Measurements from ENCODE around the gene THBS2. TPM values are rescaled to one million over a fixed set of nuclear protein-coding genes. Genes with fewer than 3 reads are reported as not detected.

Gene THBS2
- total RNA-seq, 3 donors from 2014 or later (not counting 1 experiment from before 2014, with no cell fraction given), result not detected

DNA sequence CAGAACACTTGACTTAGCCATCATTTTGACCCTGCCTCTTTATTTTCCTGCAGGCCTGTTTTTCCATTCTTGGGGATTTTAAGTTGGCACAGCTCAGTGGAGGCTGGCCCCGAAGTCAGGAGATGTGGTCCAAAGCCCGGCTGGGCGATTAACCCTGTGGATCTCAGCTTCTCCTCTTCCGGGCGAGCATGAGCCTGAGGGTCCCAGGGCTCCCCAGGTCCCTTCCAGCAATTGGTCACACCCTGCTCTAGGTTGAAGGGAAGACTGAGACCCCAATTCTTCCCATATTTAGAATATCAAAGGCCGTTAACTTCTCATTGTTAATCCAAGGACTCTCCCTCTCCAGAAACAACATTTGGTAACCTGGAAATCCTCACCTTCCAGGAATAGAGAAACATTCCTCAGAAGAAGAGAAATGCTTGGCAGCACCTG is 2.3 kb downstream of the THBS2 start:
- no peaks in the 10 kb centered on the region for H3K9me3 ChIP-seq (ENCODE audit: control insufficient read depth, insufficient read depth, low read length)
- peaks cover 44 to 70% of the 10 kb centered on the region in 2 donors for H3K27me3 Mint-ChIP-seq (ENCODE audit: low read depth in 2 of 2)
- WGBS (ENCODE audit: insufficient coverage), result 53% methylated on average over 6 of the region's 6 CpGs
- intact Hi-C loops (cut with micrococcal nuclease), result no loop called here
- TF ChIP-seq, protein P1, sequence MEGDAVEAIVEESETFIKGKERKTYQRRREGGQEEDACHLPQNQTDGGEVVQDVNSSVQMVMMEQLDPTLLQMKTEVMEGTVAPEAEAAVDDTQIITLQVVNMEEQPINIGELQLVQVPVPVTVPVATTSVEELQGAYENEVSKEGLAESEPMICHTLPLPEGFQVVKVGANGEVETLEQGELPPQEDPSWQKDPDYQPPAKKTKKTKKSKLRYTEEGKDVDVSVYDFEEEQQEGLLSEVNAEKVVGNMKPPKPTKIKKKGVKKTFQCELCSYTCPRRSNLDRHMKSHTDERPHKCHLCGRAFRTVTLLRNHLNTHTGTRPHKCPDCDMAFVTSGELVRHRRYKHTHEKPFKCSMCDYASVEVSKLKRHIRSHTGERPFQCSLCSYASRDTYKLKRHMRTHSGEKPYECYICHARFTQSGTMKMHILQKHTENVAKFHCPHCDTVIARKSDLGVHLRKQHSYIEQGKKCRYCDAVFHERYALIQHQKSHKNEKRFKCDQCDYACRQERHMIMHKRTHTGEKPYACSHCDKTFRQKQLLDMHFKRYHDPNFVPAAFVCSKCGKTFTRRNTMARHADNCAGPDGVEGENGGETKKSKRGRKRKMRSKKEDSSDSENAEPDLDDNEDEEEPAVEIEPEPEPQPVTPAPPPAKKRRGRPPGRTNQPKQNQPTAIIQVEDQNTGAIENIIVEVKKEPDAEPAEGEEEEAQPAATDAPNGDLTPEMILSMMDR (IDR thresholded peaks at IDR 0.05), result no peak
- ATAC-seq (no peak), DNase-seq (no peak)
- H3K4me3 Mint-ChIP-seq, result no peak overlapping the region
- H3K4me1 Mint-ChIP-seq, result peaks cover 7 to 10% of the 10 kb centered on the region in 2 donors
- no peak overlapping the region for H3K27ac ChIP-seq (ENCODE audit: low read length)
- H3K4me3 ChIP-seq (ENCODE audit: low read length), result no peak overlapping the region
- peaks cover 8% of the 10 kb centered on the region for H3K36me3 Mint-ChIP-seq
- H3K27ac Mint-ChIP-seq, result no peak overlapping the region
- peaks cover 5% of the 10 kb centered on the region for H3K4me1 ChIP-seq (ENCODE audit: control insufficient read depth, insufficient read depth, low read length)
- no peaks in the 10 kb centered on the region for H3K36me3 ChIP-seq (ENCODE audit: control insufficient read depth, insufficient read depth, low read length)
- peaks cover 0 to 2% of the 10 kb centered on the region in 2 donors for H3K9me3 Mint-ChIP-seq
- peaks cover 11% of the 10 kb centered on the region for H3K27me3 ChIP-seq (ENCODE audit: control insufficient read depth, insufficient read depth, low read length)

DNA sequence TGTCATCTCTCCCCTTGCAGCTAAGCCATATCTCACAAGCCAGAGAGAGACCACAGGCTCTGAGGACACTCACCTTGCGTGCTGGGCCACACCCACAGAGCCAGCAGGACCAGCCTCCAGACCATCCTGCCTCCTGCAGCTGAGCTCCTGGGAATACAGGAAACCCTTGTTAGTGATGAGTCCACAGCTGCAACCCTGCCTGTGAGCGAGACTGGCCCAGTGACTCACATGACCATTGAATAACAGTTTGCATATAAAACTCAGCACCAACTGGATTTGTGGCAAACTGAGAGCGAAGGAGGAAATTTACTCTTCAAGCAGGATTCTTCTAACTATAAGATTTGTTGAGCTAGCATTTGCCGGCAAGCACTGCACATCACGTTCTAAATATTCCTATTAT is 3.0 kb downstream of the THBS2 start:
- TF ChIP-seq, protein P1 (IDR thresholded peaks at IDR 0.05), result no peak
- DNase-seq (no peak), ATAC-seq (no peak)
- Mint-ChIP-seq H3K9me3 (peaks cover 0 to 2% of the 10 kb centered on the region in 2 donors), H3K4me3 (no peak overlapping the region), H3K27ac (no peak overlapping the region), H3K4me1 (peaks cover 7 to 10% of the 10 kb centered on the region in 2 donors), H3K36me3 (peaks cover 8% of the 10 kb centered on the region), H3K27me3 (ENCODE audit: low read depth in 2 of 2) (peaks cover 36 to 62% of the 10 kb centered on the region in 2 donors)
- Histone ChIP-seq H3K4me3 (ENCODE audit: low read length) (no peak overlapping the region), H3K9me3 (ENCODE audit: control insufficient read depth, insufficient read depth, low read length) (no peaks in the 10 kb centered on the region), H3K4me1 (ENCODE audit: control insufficient read depth, insufficient read depth, low read length) (peaks cover 5% of the 10 kb centered on the region), H3K27ac (ENCODE audit: low read length) (no peak overlapping the region), H3K27me3 (ENCODE audit: control insufficient read depth, insufficient read depth, low read length) (peaks cover 11% of the 10 kb centered on the region), H3K36me3 (ENCODE audit: control insufficient read depth, insufficient read depth, low read length) (no peaks in the 10 kb centered on the region)
- WGBS (ENCODE audit: insufficient coverage), result 73% methylated on average over 5 of the region's 5 CpGs
- intact Hi-C loops (cut with micrococcal nuclease), result no loop called here

DNA sequence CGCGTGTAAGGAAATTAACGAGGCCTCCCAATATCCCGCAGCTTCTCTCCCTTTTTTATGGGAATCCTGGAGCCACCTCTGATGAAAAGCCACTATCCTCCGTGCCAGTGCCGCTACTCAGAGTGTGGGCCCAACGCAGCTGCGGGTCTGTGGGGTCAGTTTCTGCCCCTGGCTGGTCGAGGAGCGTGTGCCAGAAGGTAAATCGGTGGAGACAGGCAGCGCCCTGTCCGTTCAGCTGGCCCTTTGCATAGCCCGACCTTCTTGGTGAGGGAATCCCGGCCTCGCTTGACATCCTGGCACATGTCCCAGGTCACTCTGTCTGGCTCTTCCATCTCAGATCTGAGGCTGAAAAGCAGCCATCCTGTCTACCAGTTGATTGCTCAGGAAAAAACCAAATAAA is 4.6 kb downstream of the THBS2 start:
- WGBS (ENCODE audit: insufficient coverage), result 93% methylated on average over 16 of the region's 16 CpGs
- intact Hi-C loops (cut with micrococcal nuclease), result no loop called here
- Mint-ChIP-seq H3K27me3 (ENCODE audit: low read depth in 2 of 2) (peaks cover 26 to 46% of the 10 kb centered on the region in 2 donors), H3K36me3 (peaks cover 8% of the 10 kb centered on the region), H3K27ac (no peak overlapping the region), H3K4me3 (no peak overlapping the region), H3K9me3 (peaks cover 0 to 2% of the 10 kb centered on the region in 2 donors), H3K4me1 (peaks cover 7 to 10% of the 10 kb centered on the region in 2 donors)
- Histone ChIP-seq H3K27ac (ENCODE audit: low read length) (no peak overlapping the region), H3K4me3 (ENCODE audit: low read length) (no peak overlapping the region), H3K27me3 (ENCODE audit: control insufficient read depth, insufficient read depth, low read length) (peaks cover 10% of the 10 kb centered on the region), H3K4me1 (ENCODE audit: control insufficient read depth, insufficient read depth, low read length) (peaks cover 5% of the 10 kb centered on the region), H3K9me3 (ENCODE audit: control insufficient read depth, insufficient read depth, low read length) (no peaks in the 10 kb centered on the region), H3K36me3 (ENCODE audit: control insufficient read depth, insufficient read depth, low read length) (no peaks in the 10 kb centered on the region)
- no peak for DNase-seq
- no peak for ATAC-seq
- TF ChIP-seq, protein P1 (IDR thresholded peaks at IDR 0.05), result no peak

DNA sequence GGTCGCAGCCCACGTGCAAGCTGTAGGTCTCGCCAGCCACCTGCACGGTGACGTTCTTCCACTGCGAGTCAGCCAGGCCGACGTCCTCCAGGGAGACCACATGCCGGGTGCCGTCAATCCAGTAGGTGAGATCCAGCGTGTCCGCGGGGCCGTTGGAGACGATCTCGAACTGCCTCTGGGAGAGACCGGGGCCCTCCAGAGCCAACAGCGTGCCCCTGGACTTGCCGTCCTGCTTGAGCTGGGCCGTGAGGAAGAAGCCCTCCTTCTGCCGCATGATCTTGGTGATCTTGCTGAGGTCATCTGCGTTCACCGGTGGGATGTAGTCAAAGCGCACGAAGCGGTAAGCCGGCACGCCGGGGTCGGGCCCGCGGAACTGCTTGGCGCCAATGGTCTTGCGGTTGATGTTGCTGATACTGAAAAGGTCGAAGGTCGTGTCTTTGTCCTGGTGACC is 5.1 kb downstream of the THBS2 start:
- Mint-ChIP-seq H3K36me3 (peaks cover 7% of the 10 kb centered on the region), H3K27me3 (ENCODE audit: low read depth in 2 of 2) (peaks cover 26 to 41% of the 10 kb centered on the region in 2 donors), H3K9me3 (peaks cover 0 to 2% of the 10 kb centered on the region in 2 donors), H3K4me1 (peaks cover 5 to 7% of the 10 kb centered on the region in 2 donors), H3K27ac (no peak overlapping the region), H3K4me3 (no peak overlapping the region)
- WGBS (ENCODE audit: insufficient coverage), result 95% methylated on average over 36 of the region's 36 CpGs
- peaks cover under 1% of the 10 kb centered on the region for H3K4me1 ChIP-seq (ENCODE audit: control insufficient read depth, insufficient read depth, low read length)
- ATAC-seq, result no peak
- no peaks in the 10 kb centered on the region for H3K36me3 ChIP-seq (ENCODE audit: control insufficient read depth, insufficient read depth, low read length)
- DNase-seq, result no peak
- intact Hi-C loops (cut with micrococcal nuclease), result no loop called here
- no peak overlapping the region for H3K27ac ChIP-seq (ENCODE audit: low read length)
- H3K9me3 ChIP-seq (ENCODE audit: control insufficient read depth, insufficient read depth, low read length), result no peaks in the 10 kb centered on the region
- TF ChIP-seq, protein P1 (IDR thresholded peaks at IDR 0.05), result no peak
- no peak overlapping the region for H3K4me3 ChIP-seq (ENCODE audit: low read length)
- H3K27me3 ChIP-seq (ENCODE audit: control insufficient read depth, insufficient read depth, low read length), result peaks cover 5% of the 10 kb centered on the region

All from natural killer cell (primary cell).